ENCODE measurements around the gene NUDT17. TPM values are rescaled to one million over a fixed set of nuclear protein-coding genes. Genes with fewer than 3 reads are reported as not detected.

NUDT17 gene
- total RNA-seq, 1 donor from 2014 or later = 5.4 TPM

GRCh38 chr1:145889722-145890121 is 44.3 kb downstream of the NUDT17 start:
- CTCF ChIA-PET = no interaction called here

DNA sequence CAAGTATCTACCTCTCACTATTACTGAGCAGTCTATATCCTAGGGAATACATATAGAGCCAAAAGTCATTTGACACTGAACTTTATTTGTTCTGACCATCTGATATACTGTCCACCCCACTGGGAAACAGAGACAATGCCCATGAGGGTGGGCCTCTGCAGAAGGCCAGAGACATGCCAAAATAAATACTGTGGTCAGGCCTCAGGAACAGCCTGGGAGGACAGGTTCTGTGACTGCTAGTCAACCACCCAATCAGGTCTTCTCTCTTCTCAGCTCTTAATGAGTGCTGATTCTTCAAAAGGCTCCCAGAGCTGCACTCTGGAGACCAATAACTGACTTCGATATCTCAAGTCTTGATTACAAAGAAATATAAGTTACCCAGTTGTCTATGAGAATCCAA is 45.7 kb downstream of the NUDT17 start:
- peaks cover 2% of the 10 kb centered on the region for H3K4me1 Mint-ChIP-seq
- ATAC-seq (ENCODE audit: low read depth) (no peak), DNase-seq (no peak)
- ChIA-PET CTCF (interaction anchor here (1.0 to 2.4 kb wide), 11 partner anchors 12 to 121 kb away, joined by 3 to 12 read pairs (median 5); partner anchors contain the start of genes ANKRD34A, NUDT17, PIAS3 and POLR3GL), POLR2A (interaction anchor here (0.6 to 1.3 kb wide), 3 partner anchors 27 to 115 kb away, joined by 3 read pairs; partner anchors contain the start of genes PEX11B and RBM8A)
- no peak for TF ChIP-seq CTCF (IDR thresholded peaks at IDR 0.05)
- H3K9me3 Mint-ChIP-seq = no peaks in the 10 kb centered on the region
- H3K36me3 Mint-ChIP-seq (ENCODE audit: low read depth) = no peaks in the 10 kb centered on the region
- intact Hi-C loops (cut with micrococcal nuclease) = loop anchor here (1.0 kb wide), 1 partner anchor 122 kb away; no protein-coding TSS in a partner anchor
- no peaks in the 10 kb centered on the region for H3K27me3 Mint-ChIP-seq
- no peak overlapping the region for H3K4me3 Mint-ChIP-seq
- H3K27ac Mint-ChIP-seq = no peak overlapping the region

More at GRCh38 chr1:145889722-145890121, 44.3 kb downstream of the NUDT17 start:
- ATAC-seq (ENCODE audit: low read depth) (no peak), DNase-seq (no peak)
- Mint-ChIP-seq H3K4me3 (no peak overlapping the region), H3K9me3 (no peaks in the 10 kb centered on the region), H3K27me3 (peaks cover 5% of the 10 kb centered on the region), H3K4me1 (peaks cover 15% of the 10 kb centered on the region), H3K27ac (no peak overlapping the region), H3K36me3 (ENCODE audit: low read depth) (no peaks in the 10 kb centered on the region)
- intact Hi-C loops (cut with micrococcal nuclease) = no loop called here
- TF ChIP-seq CTCF (IDR thresholded peaks at IDR 0.05) = no peak
- POLR2A ChIA-PET = interaction anchor here (0.6 kb wide), 1 partner anchor 38 kb away, joined by 3 read pairs; no protein-coding TSS in a partner anchor

DNA sequence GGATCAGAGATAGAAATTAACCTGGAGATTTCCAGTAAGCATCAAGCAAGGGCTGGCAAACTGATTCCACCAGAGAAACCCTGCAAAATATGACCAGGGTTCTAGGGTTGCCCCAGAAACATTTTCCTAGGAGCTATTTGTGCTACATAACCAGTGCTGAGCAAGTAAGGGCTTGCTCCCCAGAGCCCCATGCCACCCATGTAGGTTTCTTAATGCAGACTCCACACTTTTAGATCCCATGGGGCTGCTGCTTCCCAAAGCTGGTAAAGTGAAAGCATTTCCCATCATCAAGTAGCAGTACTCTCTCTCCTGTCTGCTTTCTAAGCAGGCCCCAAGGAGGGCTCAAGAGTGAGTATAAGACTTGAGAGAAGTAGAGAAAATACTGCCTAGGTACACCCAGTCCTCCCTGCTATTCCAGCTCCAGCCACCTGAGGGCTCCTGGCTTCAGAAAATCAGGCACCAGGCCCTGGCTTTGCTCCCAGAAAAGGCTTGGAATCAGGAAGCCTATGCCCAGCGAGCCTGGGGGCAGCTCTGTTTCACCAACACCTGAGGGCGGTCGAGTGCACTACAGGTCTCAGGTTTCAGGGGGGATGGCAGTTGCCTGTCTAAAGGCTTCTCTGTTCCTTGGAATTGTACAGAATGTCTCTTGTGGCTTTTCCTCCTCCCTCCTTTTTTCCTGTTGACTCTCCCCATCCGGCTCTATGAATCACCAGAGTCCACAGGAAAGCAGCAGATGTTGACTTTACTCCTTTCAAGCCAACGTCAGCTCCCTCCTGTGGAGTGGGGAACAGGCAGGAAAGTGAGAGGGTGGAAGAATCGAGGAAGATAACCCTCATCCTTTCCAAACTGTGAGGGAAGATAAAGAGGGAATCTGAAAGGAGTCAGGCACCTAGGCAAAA is 46.4 kb downstream of the NUDT17 start:
- Mint-ChIP-seq H3K27ac (no peak overlapping the region), H3K36me3 (ENCODE audit: low read depth) (no peaks in the 10 kb centered on the region), H3K27me3 (no peaks in the 10 kb centered on the region), H3K4me1 (no peaks in the 10 kb centered on the region), H3K9me3 (no peaks in the 10 kb centered on the region), H3K4me3 (no peak overlapping the region)
- no peak for TF ChIP-seq CTCF (IDR thresholded peaks at IDR 0.05)
- peak; percentile 75 for ATAC-seq (ENCODE audit: low read depth)
- intact Hi-C loops (cut with micrococcal nuclease) = loop anchor here (1.0 to 2.0 kb wide), 2 partner anchors 19 to 121 kb away; partner anchors contain the start of gene ITGA10
- POLR2A ChIA-PET = interaction anchor here (0.5 to 1.3 kb wide), 5 partner anchors 26 to 114 kb away, joined by 3 read pairs; partner anchors contain the start of genes PEX11B and RBM8A
- DNase-seq = peak; percentile 35
- CTCF ChIA-PET = interaction anchor here (0.8 to 2.4 kb wide), 13 partner anchors 13 to 120 kb away, joined by 3 to 12 read pairs (median 4); partner anchors contain the start of genes ANKRD34A, NUDT17, PIAS3 and POLR3GL

DNA sequence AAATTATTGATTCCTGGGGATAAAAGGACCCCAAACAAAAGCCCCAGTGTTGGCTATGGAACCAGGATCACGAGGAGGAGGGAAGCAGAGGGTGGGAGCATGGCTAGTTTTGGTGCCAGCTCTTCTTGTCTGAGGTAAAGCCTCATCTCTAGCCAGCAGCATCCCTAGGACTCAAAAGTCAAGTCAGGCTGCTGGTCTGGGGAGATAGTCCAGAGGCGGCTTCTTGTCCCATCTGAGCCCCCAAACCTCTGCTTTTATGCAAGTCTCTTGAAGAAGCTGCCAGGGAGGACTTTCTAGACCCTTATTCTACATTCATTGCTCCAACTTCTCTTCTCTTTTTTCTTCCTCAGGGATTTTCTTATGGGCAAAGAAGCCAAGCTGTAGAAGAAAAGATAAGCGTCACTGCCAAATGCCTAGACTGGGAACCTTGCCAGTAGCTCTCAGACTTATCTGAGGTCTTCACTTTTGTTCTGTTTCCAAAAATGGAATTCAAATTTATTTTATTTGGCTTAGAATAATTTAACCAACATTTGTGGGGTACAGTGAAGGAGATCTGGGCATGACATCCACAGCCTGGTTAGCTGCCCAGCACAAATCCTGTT is 47.2 kb downstream of the NUDT17 start:
- H3K4me3 Mint-ChIP-seq = no peak overlapping the region
- intact Hi-C loops (cut with micrococcal nuclease) = loop anchor here (2.0 kb wide), 1 partner anchor 18 kb away; the partner anchor contains the start of gene ITGA10
- no peaks in the 10 kb centered on the region for H3K27me3 Mint-ChIP-seq
- ChIA-PET POLR2A (interaction anchor here (0.5 to 1.3 kb wide), 3 partner anchors 26 to 37 kb away, joined by 3 read pairs; partner anchors contain the start of genes PEX11B and RBM8A), CTCF (interaction anchor here (0.8 to 2.4 kb wide), 10 partner anchors 13 to 119 kb away, joined by 3 to 12 read pairs (median 4); partner anchors contain the start of genes ITGA10, NUDT17, PEX11B and PIAS3)
- H3K36me3 Mint-ChIP-seq (ENCODE audit: low read depth) = no peaks in the 10 kb centered on the region
- H3K4me1 Mint-ChIP-seq = no peaks in the 10 kb centered on the region
- no peak for TF ChIP-seq CTCF (IDR thresholded peaks at IDR 0.05)
- H3K27ac Mint-ChIP-seq = no peak overlapping the region
- no peak for DNase-seq
- no peaks in the 10 kb centered on the region for H3K9me3 Mint-ChIP-seq
- ATAC-seq (ENCODE audit: low read depth) = no peak
